ENCODE results near the gene ERMAP.

Gene ERMAP

GRCh38 chr1:42832641-42833240 is 15.8 kb downstream of the ERMAP start:
- Histone ChIP-seq H3K4me1 (ENCODE audit: insufficient read depth, low read length) (no peaks in the 10 kb centered on the region), H3K4me3 (ENCODE audit: low read length) (no peak overlapping the region), H3K27ac (ENCODE audit: low read length) (no peak overlapping the region)

GRCh38 chr1:42833981-42834380 is 17.1 kb downstream of the ERMAP start:
- no peaks in the 10 kb centered on the region for H3K27me3 ChIP-seq (ENCODE audit: insufficient read depth, low read length)
- no peaks in the 10 kb centered on the region for H3K4me1 ChIP-seq (ENCODE audit: insufficient read depth, low read length)
- no peak overlapping the region for H3K27ac ChIP-seq (ENCODE audit: low read length)
- H3K9me3 ChIP-seq (ENCODE audit: insufficient read depth, low read depth, low read length): no peaks in the 10 kb centered on the region
- no peak overlapping the region for H3K4me3 ChIP-seq (ENCODE audit: low read length)
- no peak overlapping the region for H3K9ac ChIP-seq (ENCODE audit: low read depth, low read length)
- no peaks in the 10 kb centered on the region for H3K36me3 ChIP-seq (ENCODE audit: insufficient read depth, low read depth, low read length)

More at GRCh38 chr1:42832641-42833240, 15.8 kb downstream of the ERMAP start:
- no peaks in the 10 kb centered on the region for H3K27me3 ChIP-seq (ENCODE audit: insufficient read depth, low read length)
- H3K9ac ChIP-seq (ENCODE audit: low read depth, low read length): no peak overlapping the region
- no peaks in the 10 kb centered on the region for H3K9me3 ChIP-seq (ENCODE audit: insufficient read depth, low read depth, low read length)
- no peaks in the 10 kb centered on the region for H3K36me3 ChIP-seq (ENCODE audit: insufficient read depth, low read depth, low read length)

- Histone ChIP-seq H3K9me3 (ENCODE audit: insufficient read depth, low read depth, low read length) (no peaks in the 10 kb centered on the region), H3K9ac (ENCODE audit: low read depth, low read length) (no peak overlapping the region), H3K36me3 (ENCODE audit: insufficient read depth, low read depth, low read length) (no peaks in the 10 kb centered on the region), H3K4me3 (ENCODE audit: low read length) (no peak overlapping the region), H3K27me3 (ENCODE audit: insufficient read depth, low read length) (no peaks in the 10 kb centered on the region), H3K27ac (ENCODE audit: low read length) (no peak overlapping the region), H3K4me1 (ENCODE audit: insufficient read depth, low read length) (no peaks in the 10 kb centered on the region)
Measured at GRCh38 chr1:42834803-42835202, 17.9 kb downstream of the ERMAP start.

GRCh38 chr1:42835422-42835821 is 18.5 kb downstream of the ERMAP start:
- no peaks in the 10 kb centered on the region for H3K9me3 ChIP-seq (ENCODE audit: insufficient read depth, low read depth, low read length)
- no peak overlapping the region for H3K9ac ChIP-seq (ENCODE audit: low read depth, low read length)
- no peaks in the 10 kb centered on the region for H3K36me3 ChIP-seq (ENCODE audit: insufficient read depth, low read depth, low read length)
- H3K4me3 ChIP-seq (ENCODE audit: low read length): no peak overlapping the region
- H3K4me1 ChIP-seq (ENCODE audit: insufficient read depth, low read length): no peaks in the 10 kb centered on the region
- no peak overlapping the region for H3K27ac ChIP-seq (ENCODE audit: low read length)
- no peaks in the 10 kb centered on the region for H3K27me3 ChIP-seq (ENCODE audit: insufficient read depth, low read length)

- Histone ChIP-seq H3K9me3 (ENCODE audit: insufficient read depth, low read depth, low read length) (no peaks in the 10 kb centered on the region), H3K4me1 (ENCODE audit: insufficient read depth, low read length) (no peaks in the 10 kb centered on the region), H3K36me3 (ENCODE audit: insufficient read depth, low read depth, low read length) (no peaks in the 10 kb centered on the region), H3K4me3 (ENCODE audit: low read length) (no peak overlapping the region), H3K27ac (ENCODE audit: low read length) (no peak overlapping the region), H3K9ac (ENCODE audit: low read depth, low read length) (no peak overlapping the region; the same call in 1 of the 2 replicates), H3K27me3 (ENCODE audit: insufficient read depth, low read length) (no peaks in the 10 kb centered on the region)
Measured at GRCh38 chr1:42837709-42838108, 20.8 kb downstream of the ERMAP start.

DNA sequence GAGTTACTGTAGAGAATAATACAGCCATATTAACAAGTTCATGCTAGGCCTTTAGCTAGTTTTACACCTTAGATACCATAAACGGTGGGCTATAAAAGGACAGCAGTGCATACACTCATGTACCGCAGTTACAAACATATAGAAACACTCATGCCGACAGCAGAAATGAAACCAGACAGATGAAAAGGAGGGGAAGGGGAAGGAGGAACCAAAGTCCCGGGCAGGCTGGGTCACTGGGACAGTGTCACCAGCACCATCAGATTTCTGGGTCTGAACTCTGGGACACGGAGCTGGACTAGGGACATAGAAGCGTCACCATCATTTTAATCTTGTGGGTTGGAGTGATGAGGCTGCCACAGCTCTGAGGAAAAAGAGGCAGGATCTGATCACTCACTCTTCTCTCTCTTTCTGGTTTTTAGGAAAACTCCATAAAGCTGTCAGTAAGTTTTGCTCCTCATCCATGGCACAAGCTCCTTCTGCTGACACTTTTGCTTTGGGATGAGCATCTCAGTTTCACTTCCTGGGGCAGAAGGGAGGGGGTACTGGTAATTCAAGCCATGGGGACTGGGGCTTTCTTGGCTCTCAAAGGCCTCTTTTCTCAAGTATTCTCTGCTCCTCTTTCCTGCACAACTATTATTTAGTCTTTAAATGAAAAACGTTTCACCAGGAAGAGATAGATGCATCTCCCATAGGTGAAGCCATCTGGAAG is 21.7 kb downstream of the ERMAP start:
- no peaks in the 10 kb centered on the region for H3K9me3 ChIP-seq (ENCODE audit: insufficient read depth, low read depth, low read length)
- no peaks in the 10 kb centered on the region for H3K4me1 ChIP-seq (ENCODE audit: insufficient read depth, low read length)
- no peak overlapping the region for H3K9ac ChIP-seq (ENCODE audit: low read depth, low read length)
- no peak overlapping the region for H3K4me3 ChIP-seq (ENCODE audit: low read length)
- H3K27ac ChIP-seq (ENCODE audit: low read length): no peak overlapping the region
- H3K36me3 ChIP-seq (ENCODE audit: insufficient read depth, low read depth, low read length): no peaks in the 10 kb centered on the region
- no peaks in the 10 kb centered on the region for H3K27me3 ChIP-seq (ENCODE audit: insufficient read depth, low read length)

DNA sequence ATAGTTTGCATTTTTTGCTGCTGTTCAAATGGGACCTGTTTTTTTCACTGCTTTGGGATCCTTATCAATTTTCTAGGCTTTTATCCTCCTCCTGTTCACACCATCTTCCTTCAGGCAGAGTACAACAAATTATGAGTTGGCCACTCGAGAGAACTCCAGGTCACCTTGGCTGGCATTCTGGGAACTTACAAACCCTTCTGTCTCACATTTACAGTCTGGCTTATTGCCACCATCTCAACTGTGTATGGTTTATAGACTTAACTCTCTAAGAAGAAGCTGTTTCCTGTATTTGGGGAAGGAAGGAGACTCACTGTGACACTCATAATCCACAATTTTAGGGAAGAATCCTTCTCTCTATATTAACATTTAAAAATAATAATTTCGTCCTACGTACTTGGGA is 24.1 kb downstream of the ERMAP start:
- H3K9ac ChIP-seq (ENCODE audit: low read depth, low read length): no peak overlapping the region
- H3K27ac ChIP-seq (ENCODE audit: low read length): no peak overlapping the region
- H3K9me3 ChIP-seq (ENCODE audit: insufficient read depth, low read depth, low read length): no peaks in the 10 kb centered on the region
- no peaks in the 10 kb centered on the region for H3K27me3 ChIP-seq (ENCODE audit: insufficient read depth, low read length)
- H3K4me1 ChIP-seq (ENCODE audit: insufficient read depth, low read length): no peaks in the 10 kb centered on the region
- H3K4me3 ChIP-seq (ENCODE audit: low read length): no peak overlapping the region
- H3K36me3 ChIP-seq (ENCODE audit: insufficient read depth, low read depth, low read length): no peaks in the 10 kb centered on the region

- Histone ChIP-seq H3K4me3 (ENCODE audit: low read length) (no peak overlapping the region), H3K9ac (ENCODE audit: low read depth, low read length) (no peak overlapping the region), H3K36me3 (ENCODE audit: insufficient read depth, low read depth, low read length) (no peaks in the 10 kb centered on the region), H3K27ac (ENCODE audit: low read length) (no peak overlapping the region), H3K9me3 (ENCODE audit: insufficient read depth, low read depth, low read length) (no peaks in the 10 kb centered on the region), H3K4me1 (ENCODE audit: insufficient read depth, low read length) (no peaks in the 10 kb centered on the region), H3K27me3 (ENCODE audit: insufficient read depth, low read length) (no peaks in the 10 kb centered on the region)
Measured at GRCh38 chr1:42841440-42842147, 24.7 kb downstream of the ERMAP start.

DNA sequence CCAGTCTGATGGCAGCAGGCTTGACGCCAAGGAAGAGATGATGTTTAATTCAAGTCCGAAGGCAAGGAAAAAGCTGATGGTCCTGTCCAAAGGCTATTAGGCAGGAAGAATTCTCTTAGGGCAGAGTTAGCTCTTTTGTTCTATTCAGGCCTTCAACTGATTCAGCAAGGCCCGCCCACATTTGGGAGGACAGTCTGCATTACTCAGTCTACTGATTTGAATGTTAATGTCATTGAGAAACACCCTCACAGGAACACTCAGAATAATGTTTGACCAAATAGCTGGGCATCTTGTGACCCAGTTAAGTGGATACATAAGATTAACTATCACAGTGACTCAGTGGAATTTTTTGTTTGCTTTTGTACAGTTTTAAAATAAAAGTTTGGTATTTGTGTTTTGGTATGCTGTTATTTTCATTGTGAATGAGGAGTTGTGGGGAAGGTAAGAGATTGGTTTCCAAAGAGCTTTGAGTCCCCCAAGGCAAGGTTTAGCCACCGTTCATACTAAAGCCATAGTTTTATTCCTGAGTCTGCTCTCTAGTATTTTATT is 27.7 kb downstream of the ERMAP start:
- Histone ChIP-seq H3K27ac (ENCODE audit: low read length) (no peak overlapping the region), H3K9me3 (ENCODE audit: insufficient read depth, low read depth, low read length) (no peaks in the 10 kb centered on the region), H3K27me3 (ENCODE audit: insufficient read depth, low read length) (no peaks in the 10 kb centered on the region), H3K36me3 (ENCODE audit: insufficient read depth, low read depth, low read length) (peaks cover 11% of the 10 kb centered on the region), H3K4me1 (ENCODE audit: insufficient read depth, low read length) (peaks cover 9% of the 10 kb centered on the region), H3K4me3 (ENCODE audit: low read length) (no peak overlapping the region), H3K9ac (ENCODE audit: low read depth, low read length) (no peak overlapping the region)

DNA sequence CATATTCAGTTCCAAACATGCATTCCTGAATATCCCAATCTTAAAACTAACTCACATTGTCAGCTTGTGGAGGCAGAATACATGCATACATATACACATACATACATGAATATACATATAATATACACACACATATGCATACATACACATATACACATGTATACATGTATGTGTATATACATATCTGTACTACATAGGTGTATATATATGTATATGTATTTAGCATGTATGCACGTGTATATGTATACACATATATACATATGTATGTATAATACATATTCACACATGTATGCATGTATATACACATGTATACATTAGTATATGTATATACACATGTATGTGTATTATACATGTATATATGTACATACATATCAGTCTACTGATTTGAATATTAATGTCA is 28.3 kb downstream of the ERMAP start:
- H3K27me3 ChIP-seq (ENCODE audit: insufficient read depth, low read length): no peaks in the 10 kb centered on the region
- H3K9me3 ChIP-seq (ENCODE audit: insufficient read depth, low read depth, low read length): no peaks in the 10 kb centered on the region
- peaks cover 16% of the 10 kb centered on the region for H3K36me3 ChIP-seq (ENCODE audit: insufficient read depth, low read depth, low read length)
- peaks cover 9% of the 10 kb centered on the region for H3K4me1 ChIP-seq (ENCODE audit: insufficient read depth, low read length)
- H3K4me3 ChIP-seq (ENCODE audit: low read length): peak overlapping the region; percentile 78
- no peak overlapping the region for H3K9ac ChIP-seq (ENCODE audit: low read depth, low read length)
- no peak overlapping the region for H3K27ac ChIP-seq (ENCODE audit: low read length)

GRCh38 chr1:42845866-42846256 is 28.9 kb downstream of the ERMAP start:
- Histone ChIP-seq H3K9ac (ENCODE audit: low read depth, low read length) (peak overlapping the region; percentile 80; the same call in 1 of the 2 replicates), H3K9me3 (ENCODE audit: insufficient read depth, low read depth, low read length) (no peaks in the 10 kb centered on the region), H3K36me3 (ENCODE audit: insufficient read depth, low read depth, low read length) (peaks cover 23% of the 10 kb centered on the region), H3K4me3 (ENCODE audit: low read length) (peak overlapping the region; percentile 78), H3K27ac (ENCODE audit: low read length) (no peak overlapping the region), H3K27me3 (ENCODE audit: insufficient read depth, low read length) (no peaks in the 10 kb centered on the region), H3K4me1 (ENCODE audit: insufficient read depth, low read length) (peaks cover 9% of the 10 kb centered on the region)
